ENCODE measurements around the gene HMGN2.

The HMGN2 gene

GRCh38 chr1:26472320-26472900, at the start of gene HMGN2:
Gene HMGN2, plus strand, starts transcription at chr1:26472440. Its CDS starts 173 bp downstream, at chr1:26472613.
- DNase-seq (ENCODE audit: low read depth in 2 of 2): peak; percentile 74 to 77

- no peak for DNase-seq (ENCODE audit: low read depth in 2 of 2)
Observed at GRCh38 chr1:26429721-26430120, 42.5 kb upstream of the HMGN2 start.

DNA sequence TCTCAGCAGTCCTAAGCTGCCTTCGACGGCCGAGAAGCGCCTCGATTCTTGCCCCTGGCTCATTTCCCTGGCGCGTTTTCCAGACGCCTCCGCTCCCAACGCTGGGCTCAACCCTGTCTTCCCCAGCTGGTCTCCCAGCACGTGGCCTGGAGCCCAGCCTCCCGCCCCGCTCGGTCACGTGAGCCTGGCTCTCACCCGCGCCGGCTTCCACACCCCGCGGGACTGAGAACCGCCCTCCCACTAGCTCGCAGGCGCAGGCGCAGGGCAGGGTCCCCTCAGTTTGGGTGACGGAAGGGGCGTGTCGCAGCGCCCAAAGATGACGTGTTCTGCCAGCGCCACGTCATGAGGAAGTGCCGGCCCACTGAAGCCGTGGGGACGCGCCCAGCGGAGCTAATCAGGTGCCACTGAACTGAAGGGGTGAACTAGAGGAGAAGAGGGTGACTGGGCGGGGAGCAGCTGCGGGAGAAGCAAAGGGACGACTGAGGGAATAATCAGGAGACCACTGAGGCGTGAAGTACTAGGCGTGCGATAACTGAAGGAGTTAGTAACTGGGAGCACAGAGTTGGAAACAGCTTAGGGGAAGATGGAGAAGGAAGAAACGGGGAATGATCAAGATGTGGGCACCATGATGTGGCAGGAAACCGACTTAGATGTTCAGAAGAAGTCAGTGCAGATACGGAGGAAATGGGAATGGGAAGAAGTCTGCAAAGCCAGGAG, 40.1 kb upstream of the HMGN2 start, which contains the start of gene DHDDS:
Gene DHDDS (plus strand): TSS at position 343 of the 717 bp plus-strand sequence. CDS start 625 bp downstream, outside the sequence.
- peak; percentile 95 for DNase-seq (ENCODE audit: low read depth in 2 of 2)

- DNase-seq (ENCODE audit: low read depth in 2 of 2): no peak
Observed at GRCh38 chr1:26432793-26433192, 39.4 kb upstream of the HMGN2 start.

DNA sequence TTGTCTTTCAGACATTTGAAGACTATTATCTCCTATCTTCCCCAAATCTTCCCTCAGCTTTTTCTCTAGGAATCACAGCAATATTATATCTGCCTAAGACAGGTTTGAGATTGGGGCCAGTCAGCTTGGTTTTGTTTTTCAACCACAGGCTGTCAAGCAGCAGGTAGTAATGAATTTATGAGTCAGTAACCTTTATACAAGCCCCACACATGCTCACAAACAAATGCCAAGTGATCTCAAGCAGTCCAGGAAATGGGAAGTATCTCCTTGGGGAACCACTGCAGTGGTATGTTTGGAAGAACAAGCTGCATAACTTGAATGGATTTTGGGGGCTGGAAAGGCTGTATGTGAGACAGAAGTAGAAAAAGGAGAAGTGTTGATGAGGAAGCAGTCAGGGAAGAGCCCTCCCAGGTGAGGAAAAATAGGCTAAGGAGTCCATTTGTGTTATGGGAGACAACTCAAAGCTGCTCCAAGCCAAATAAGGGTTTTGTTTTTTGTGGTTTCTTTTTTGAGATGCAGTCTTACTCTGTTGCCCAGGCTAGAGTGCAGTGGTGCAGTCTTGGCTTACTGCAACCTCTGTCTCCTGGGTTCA, 38.0 kb upstream of the HMGN2 start:
- DNase-seq (ENCODE audit: low read depth in 2 of 2): no peak

DNA sequence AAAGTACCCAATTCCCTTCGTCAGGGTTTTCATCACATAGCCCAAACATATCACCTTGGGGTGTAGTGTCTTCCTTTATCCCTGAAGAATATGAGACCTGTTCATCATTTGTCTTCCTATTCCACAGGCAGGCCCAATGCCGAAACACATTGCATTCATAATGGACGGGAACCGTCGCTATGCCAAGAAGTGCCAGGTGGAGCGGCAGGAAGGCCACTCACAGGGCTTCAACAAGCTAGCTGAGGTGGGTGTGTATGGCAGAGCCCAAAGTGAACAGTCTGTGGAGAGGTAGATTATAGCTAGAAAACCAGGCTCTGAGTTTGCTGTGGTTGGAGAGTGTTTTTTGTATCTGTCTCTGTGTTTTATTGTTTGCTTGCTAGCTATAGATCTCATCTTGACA, 34.2 kb upstream of the HMGN2 start:
- DNase-seq (ENCODE audit: low read depth in 2 of 2): no peak

DNA sequence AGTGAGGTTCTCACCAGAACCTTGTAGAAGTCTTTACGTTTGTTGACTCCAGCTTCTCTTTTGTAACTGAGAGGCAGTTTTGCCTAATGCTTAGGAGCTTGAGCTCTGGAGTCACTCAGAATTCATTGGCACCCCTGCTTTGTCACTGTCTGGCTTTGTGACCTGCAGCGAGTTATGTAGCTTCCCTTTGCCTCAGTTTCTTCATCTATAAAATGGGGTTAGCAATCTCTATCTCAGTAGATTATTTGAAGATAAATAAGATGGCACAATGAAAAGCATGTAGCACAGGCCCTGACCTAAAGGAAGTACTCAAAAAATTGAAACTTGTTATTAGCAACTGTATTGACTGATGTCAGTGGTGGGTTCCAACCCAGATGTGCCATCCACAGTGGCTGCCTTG, 32.0 kb upstream of the HMGN2 start:
- DNase-seq (ENCODE audit: low read depth in 2 of 2): no peak

DNA sequence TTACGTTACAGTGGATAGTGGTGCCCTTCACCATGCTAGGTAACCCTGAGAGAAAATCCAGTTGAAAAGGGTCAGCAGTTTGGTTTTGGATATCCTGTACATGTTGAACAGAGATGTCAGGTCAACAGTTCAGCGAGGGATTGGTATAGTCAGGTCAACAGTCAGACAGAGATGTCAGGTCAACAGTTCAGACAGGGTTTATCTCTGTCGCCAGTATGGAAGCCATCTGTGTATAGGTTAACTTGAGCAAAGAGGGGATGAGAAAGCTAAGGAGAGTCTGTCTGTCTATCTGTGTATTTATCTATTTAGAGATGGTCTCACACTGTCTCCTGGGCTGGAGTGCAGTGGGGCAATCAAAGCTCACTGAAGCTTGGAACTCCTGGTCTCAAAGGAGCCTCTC, 22.4 kb upstream of the HMGN2 start:
- no peak for DNase-seq (ENCODE audit: low read depth in 2 of 2)

DNA sequence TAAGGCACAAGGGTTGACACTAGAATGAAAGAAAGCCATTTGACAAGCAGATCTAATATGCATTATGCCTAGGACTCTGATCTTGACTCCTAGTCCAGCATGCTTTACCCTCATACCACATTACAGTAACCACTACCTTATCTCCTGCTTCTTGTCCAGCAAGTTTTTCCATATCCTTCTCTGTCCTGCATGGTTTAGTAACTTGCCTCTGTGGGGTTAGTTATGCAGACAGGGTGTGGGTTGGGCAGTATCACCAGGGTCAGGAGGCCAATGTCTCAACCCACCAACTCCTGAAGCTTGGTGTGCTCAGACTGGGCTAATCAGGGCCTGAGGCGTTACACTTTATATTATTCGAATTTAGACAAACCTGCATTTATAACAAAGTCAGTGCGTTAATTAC, 21.3 kb upstream of the HMGN2 start:
- no peak for DNase-seq (ENCODE audit: low read depth in 2 of 2)

GRCh38 chr1:26452459-26453183, 19.6 kb upstream of the HMGN2 start:
- DNase-seq (ENCODE audit: low read depth in 2 of 2): no peak

DNA sequence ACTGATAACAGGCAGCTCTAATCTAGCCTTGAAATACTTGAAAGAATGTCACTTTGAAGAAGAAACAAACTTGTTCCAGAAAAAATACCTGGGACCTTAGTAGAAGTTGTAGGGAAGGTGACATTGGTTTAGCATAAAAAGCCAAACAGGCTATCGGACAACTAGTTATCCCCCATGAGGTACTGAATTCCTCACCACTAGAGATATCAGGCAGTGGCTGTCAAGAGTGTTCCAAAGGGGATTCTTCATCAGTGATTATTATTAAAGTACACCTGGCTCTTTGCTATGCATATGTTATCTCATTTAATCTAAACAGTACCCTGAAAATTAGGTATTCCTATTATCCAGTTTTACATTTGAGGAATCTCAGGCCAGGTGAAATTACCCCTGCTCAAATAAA, 13.1 kb upstream of the HMGN2 start:
- no peak for DNase-seq (ENCODE audit: low read depth in 2 of 2)

- DNase-seq (ENCODE audit: low read depth in 2 of 2): no peak
Observed at GRCh38 chr1:26459573-26460031, 12.6 kb upstream of the HMGN2 start.

DNA sequence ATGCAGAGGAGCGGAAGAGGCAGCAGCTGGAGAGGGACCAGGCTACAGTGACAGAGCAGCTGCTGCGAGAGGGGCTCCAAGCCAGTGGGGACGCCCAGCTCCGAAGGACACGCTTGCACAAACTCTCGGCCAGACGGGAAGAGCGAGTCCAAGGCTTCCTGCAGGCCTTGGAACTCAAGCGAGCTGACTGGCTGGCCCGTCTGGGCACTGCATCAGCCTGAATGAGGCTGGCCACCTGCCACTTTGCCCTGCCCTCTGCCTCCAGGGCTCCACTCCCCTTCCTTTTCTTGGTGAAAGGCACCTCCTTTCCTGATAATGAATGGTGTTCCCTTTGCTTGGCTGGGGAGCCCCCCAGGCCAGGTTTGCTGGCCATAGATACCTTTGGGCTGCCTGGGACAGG, 3.3 kb upstream of the HMGN2 start:
- DNase-seq (ENCODE audit: low read depth in 2 of 2): no peak

- DNase-seq (ENCODE audit: low read depth in 2 of 2): no peak
Observed at GRCh38 chr1:26469558-26469957, 2.7 kb upstream of the HMGN2 start.

GRCh38 chr1:26470878-26471497, 1.3 kb upstream of the HMGN2 start:
- DNase-seq (ENCODE audit: low read depth in 2 of 2): no peak

- DNase-seq (ENCODE audit: low read depth in 2 of 2): peak; percentile 36 to 38
Observed at GRCh38 chr1:26471498-26472319, 531 bp upstream of the HMGN2 start.

GRCh38 chr1:26472901-26473845, 933 bp downstream of the HMGN2 start:
- peak; percentile 82 to 85 for DNase-seq (ENCODE audit: low read depth in 2 of 2)

DNA sequence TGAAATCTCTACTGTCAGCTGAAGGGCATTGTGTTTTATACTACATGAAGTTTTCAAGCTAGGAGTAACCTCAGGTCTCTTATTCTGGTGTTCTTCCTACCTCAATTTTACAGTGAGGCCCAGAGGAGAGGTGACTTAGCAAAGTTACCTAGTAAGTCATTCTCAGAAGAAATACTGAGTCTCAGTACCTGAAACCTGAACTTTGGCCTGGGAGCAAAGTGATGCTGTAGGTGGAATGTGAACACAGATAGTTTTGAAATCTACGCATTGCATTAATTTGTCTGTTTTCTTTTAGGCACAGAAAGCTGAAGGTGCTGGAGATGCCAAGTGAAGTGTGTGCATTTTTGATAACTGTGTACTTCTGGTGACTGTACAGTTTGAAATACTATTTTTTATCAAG, 2.6 kb downstream of the HMGN2 start:
- no peak for DNase-seq (ENCODE audit: low read depth in 2 of 2)

GRCh38 chr1:26475989-26476388, 3.7 kb downstream of the HMGN2 start:
- no peak for DNase-seq (ENCODE audit: low read depth in 2 of 2)

DNA sequence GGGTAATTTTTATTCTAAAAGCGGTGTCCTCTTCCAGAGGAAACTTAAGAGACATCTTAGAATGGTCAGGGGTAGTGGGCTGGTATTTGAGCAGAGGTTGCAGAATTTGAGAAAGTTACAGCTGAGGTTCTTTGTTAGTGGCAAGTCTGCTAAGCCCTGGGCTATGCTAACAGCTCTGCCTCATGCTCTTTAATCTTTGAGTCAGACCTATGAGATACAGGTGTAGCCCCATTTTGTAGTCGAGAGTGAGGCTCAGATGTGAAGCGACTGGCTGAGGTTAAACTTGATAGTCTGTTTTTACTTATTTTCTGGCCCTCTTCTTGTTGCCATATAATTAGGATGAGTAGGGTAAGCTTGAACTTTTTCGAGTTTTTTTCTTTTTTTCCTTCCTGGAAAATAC, 4.7 kb downstream of the HMGN2 start:
- DNase-seq (ENCODE audit: low read depth in 2 of 2): no peak
